Gastrocnemius medialis (tissue), 4 donors: ENCODE measurements around the gene KCNJ4.

Experiments
- CTCF ChIP-seq, 5 experiments: fragments of 450-650 bp in 3 of 5; fragments of 200-600 bp in 2 of 5; sonication (generic) in 2 of 5; IDR thresholded peaks in 4 of 5; conservative IDR thresholded peaks in 1 of 5; 1 replicate in 4 of 5; 2 replicates in 1 of 5; pipeline ENCODE4 v1.5.1; 2016 to 2019; ENCODE audit warnings: antibody characterized with exemption in 5 of 5, mild to moderate bottlenecking in 3 of 5, moderate library complexity in 3 of 5
- POLR2A ChIP-seq, 2 donors: fragments of 450-650 bp; IDR thresholded peaks; one replicate each; pipeline ENCODE4 v1.6.1; 2017; ENCODE audit warnings: antibody characterized with exemption in 2 of 2, mild to moderate bottlenecking in 2 of 2, moderate library complexity in 2 of 2

GRCh38 chr22:38383417-38383816 lies 71.6 kb downstream of the KCNJ4 start:
- TF ChIP-seq CTCF (IDR thresholded peaks at IDR 0.05 in 4 of 5, conservative IDR thresholded peaks at IDR 0.05 in 1 of 5) (no peak), POLR2A (IDR thresholded peaks at IDR 0.05) (no peak)
